PC-3 (cell line): ENCODE results near the gene PARD6B. TPM values are rescaled to one million over a fixed set of nuclear protein-coding genes. Genes with fewer than 3 reads are reported as not detected.
A peak's percentile ranks its signal among the peaks of the same experiment; 100 is the strongest.

ENCODE experiments used
- ATAC-seq: fragments of 200-7000 bp; cut with Tn5 transposase; 2 replicates; pipeline ENCODE4 v1.9.1; 2020; ENCODE audit warnings: mild to moderate bottlenecking, moderate library complexity
- BruUV-seq: library from RNA; stranded (reverse); fragments of 400-500 nt; replicated peaks from 2 replicates; lab custom pipeline; 2021; lab: Mats Ljungman, UMichigan
- CTCF ChIA-PET: fragments of 300-600 bp; sonication (Branson Sonifier 250); formaldehyde crosslinking; loops from one replicate; lab custom pipeline; 2022; ENCODE audit warnings: antibody characterized with exemption; lab: Charles Lee
- POLR2A ChIA-PET: fragments of 300-600 bp; sonication (Branson Sonifier 250); formaldehyde crosslinking; loops from one replicate; lab custom pipeline; 2022; ENCODE audit warnings: antibody characterized with exemption; ENCODE audit not compliant: unreplicated experiment; lab: Charles Lee
- DNase-seq: peaks from one replicate; pipeline ENCODE4 v3.0.0-alpha.2; 2015
- H2AFZ ChIP-seq: fragments of 300-600 bp; sonication (generic); 2 replicates; pipeline ENCODE4 v1.6.0; 2016; ENCODE audit warnings: antibody characterized with exemption, low read length
- H3F3A ChIP-seq: fragments of 300-600 bp; sonication (generic); one replicate; pipeline ENCODE4 v1.6.0; 2017; ENCODE audit warnings: antibody characterized with exemption, low read length, control low read depth, mild to moderate bottlenecking; ENCODE audit not compliant: unreplicated experiment
- H3K27ac ChIP-seq: fragments of 300-600 bp; sonication (generic); 2 replicates; pipeline ENCODE4 v1.5.1; 2016; ENCODE audit warnings: mild to moderate bottlenecking, low read length
- H3K27me3 ChIP-seq: fragments of 300-600 bp; sonication (generic); 2 replicates; pipeline ENCODE4 v1.6.1; 2016; ENCODE audit warnings: low read length, mixed read lengths
- H3K36me3 ChIP-seq: fragments of 300-600 bp; sonication (generic); 2 replicates; pipeline ENCODE4 v1.6.1; 2016; ENCODE audit warnings: low read depth, mixed run types, low read length, mixed read lengths
- H3K4me1 ChIP-seq: fragments of 300-600 bp; sonication (generic); 2 replicates; pipeline ENCODE4 v1.5.1; 2016; ENCODE audit warnings: low read length; ENCODE audit not compliant: insufficient read depth
- H3K4me2 ChIP-seq: fragments of 300-600 bp; sonication (generic); 2 replicates; pipeline ENCODE4 v1.6.0; 2016; ENCODE audit warnings: low read length
- H3K4me3 ChIP-seq: fragments of 300-600 bp; sonication (generic); 2 replicates; pipeline ENCODE4 v1.5.1; 2016; ENCODE audit warnings: mild to moderate bottlenecking, low read length, mixed read lengths
- H3K79me2 ChIP-seq: fragments of 300-600 bp; sonication (generic); 2 replicates; pipeline ENCODE4 v1.6.1; 2017; ENCODE audit warnings: low read length, mixed read lengths
- H3K9ac ChIP-seq: fragments of 300-600 bp; sonication (generic); 2 replicates; pipeline ENCODE4 v1.6.0; 2016; ENCODE audit warnings: mild to moderate bottlenecking, low read length
- H3K9me2 ChIP-seq: fragments of 300-600 bp; sonication (generic); replicated peaks from 2 replicates; pipeline ENCODE4 v1.6.1; 2016; ENCODE audit warnings: mixed run types, low read length, mixed read lengths
- H3K9me3 ChIP-seq: fragments of 300-600 bp; sonication (generic); 2 replicates; pipeline ENCODE4 v1.6.1; 2016; ENCODE audit warnings: low read length, mixed read lengths
- H4K20me1 ChIP-seq: fragments of 300-600 bp; sonication (generic); 2 replicates; pipeline ENCODE4 v1.6.1; 2016; ENCODE audit warnings: low read length, mixed read lengths
- CTCF ChIP-seq: fragments of 300-600 bp; sonication (generic); conservative IDR thresholded peaks from 2 replicates; pipeline ENCODE4 v1.5.1; 2017; ENCODE audit warnings: antibody characterized with exemption, low read depth, mild to moderate bottlenecking, low read length
- EZH2 ChIP-seq: fragments of 300-600 bp; sonication (generic); IDR thresholded peaks from one replicate; pipeline ENCODE4 v1.6.1; 2017; ENCODE audit warnings: antibody characterized with exemption, mild to moderate bottlenecking, low read length; ENCODE audit not compliant: unreplicated experiment
- EZH2phosphoT487 ChIP-seq: fragments of 300-600 bp; sonication (generic); IDR thresholded peaks from 2 replicates; pipeline ENCODE4 v1.6.1; 2018; ENCODE audit warnings: mild to moderate bottlenecking, antibody characterized with exemption, low read length, borderline replicate concordance
- intact Hi-C: fragments of 100-400 bp; cut with micrococcal nuclease; formaldehyde crosslinking; loops from 2 replicates; pipeline ENCODE4 v1.9.0; 2023
- total RNA-seq: library from RNA; depleted of rRNA; stranded (reverse); fragments of >200 nt; gene quantifications from 2 replicates; pipeline ENCODE4 v1.2.3, GENCODE V29; 2014

PARD6B gene
- total RNA-seq, 1 experiment from 2014 or later, result 4.3 TPM

DNA sequence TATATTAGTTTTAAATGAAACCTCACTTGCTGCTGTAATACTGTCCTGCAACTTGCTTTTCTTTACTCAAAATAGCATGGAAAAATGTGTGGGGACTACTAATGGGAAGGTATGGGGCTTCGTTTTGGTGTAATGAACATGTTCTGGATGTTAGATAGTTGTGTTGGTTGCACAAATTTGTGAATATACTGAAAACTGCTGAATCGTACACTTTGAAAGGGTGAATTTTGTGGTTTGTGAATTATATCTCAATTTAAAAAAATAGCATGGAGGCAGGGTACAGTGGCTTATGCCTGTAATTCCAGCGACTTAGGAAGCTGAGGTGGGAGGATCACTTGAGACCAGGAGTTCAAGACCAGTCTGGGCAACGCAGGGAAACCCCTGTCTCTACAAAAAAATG is 65.8 kb downstream of the PARD6B start:
- TF ChIP-seq EZH2, result no peak
- Histone ChIP-seq H3K4me3 (no peak overlapping the region), H3K79me2 (peaks cover 10% of the 10 kb centered on the region; the same call in 1 of the 2 replicates), H3K9ac (no peak overlapping the region), H3K27me3 (no peaks in the 10 kb centered on the region), H3K9me2 (no peaks in the 10 kb centered on the region), H3K4me2 (no peak overlapping the region), H2AFZ (no peak overlapping the region), H3K27ac (no peak overlapping the region), H3K9me3 (no peaks in the 10 kb centered on the region), H3K36me3 (no peaks in the 10 kb centered on the region), H3F3A (no peaks in the 10 kb centered on the region), H3K4me1 (peaks cover 13% of the 10 kb centered on the region; the same call in 1 of the 2 replicates), H4K20me1 (no peaks in the 10 kb centered on the region)
- POLR2A ChIA-PET, result no interaction called here
- ATAC-seq (no peak), DNase-seq (no peak)
- CTCF ChIA-PET, result no interaction called here
- TSS peak; percentile 32 for BruUV-seq
- intact Hi-C loops, result no loop called here

GRCh38 chr20:50798650-50799049 is 67.3 kb downstream of the PARD6B start:
- H3F3A ChIP-seq, result no peaks in the 10 kb centered on the region
- no peak overlapping the region for H3K27ac ChIP-seq
- peaks cover 10% of the 10 kb centered on the region; the same call in 1 of the 2 replicates for H3K79me2 ChIP-seq
- no peaks in the 10 kb centered on the region for H3K9me2 ChIP-seq
- BruUV-seq, result no TSS peak
- peak; percentile 28 for DNase-seq
- ChIA-PET CTCF (no interaction called here), POLR2A (no interaction called here)
- no peaks in the 10 kb centered on the region for H4K20me1 ChIP-seq
- no peak overlapping the region for H3K4me3 ChIP-seq
- H3K4me2 ChIP-seq, result no peak overlapping the region
- H2AFZ ChIP-seq, result no peak overlapping the region
- no peaks in the 10 kb centered on the region for H3K27me3 ChIP-seq
- no peak for TF ChIP-seq CTCF
- no peak for TF ChIP-seq EZH2
- TF ChIP-seq EZH2phosphoT487, result no peak
- no peaks in the 10 kb centered on the region for H3K9me3 ChIP-seq
- ATAC-seq, result no peak
- intact Hi-C loops, result no loop called here
- no peaks in the 10 kb centered on the region for H3K36me3 ChIP-seq
- H3K4me1 ChIP-seq, result peaks cover 13% of the 10 kb centered on the region; the same call in 1 of the 2 replicates
- no peak overlapping the region for H3K9ac ChIP-seq

DNA sequence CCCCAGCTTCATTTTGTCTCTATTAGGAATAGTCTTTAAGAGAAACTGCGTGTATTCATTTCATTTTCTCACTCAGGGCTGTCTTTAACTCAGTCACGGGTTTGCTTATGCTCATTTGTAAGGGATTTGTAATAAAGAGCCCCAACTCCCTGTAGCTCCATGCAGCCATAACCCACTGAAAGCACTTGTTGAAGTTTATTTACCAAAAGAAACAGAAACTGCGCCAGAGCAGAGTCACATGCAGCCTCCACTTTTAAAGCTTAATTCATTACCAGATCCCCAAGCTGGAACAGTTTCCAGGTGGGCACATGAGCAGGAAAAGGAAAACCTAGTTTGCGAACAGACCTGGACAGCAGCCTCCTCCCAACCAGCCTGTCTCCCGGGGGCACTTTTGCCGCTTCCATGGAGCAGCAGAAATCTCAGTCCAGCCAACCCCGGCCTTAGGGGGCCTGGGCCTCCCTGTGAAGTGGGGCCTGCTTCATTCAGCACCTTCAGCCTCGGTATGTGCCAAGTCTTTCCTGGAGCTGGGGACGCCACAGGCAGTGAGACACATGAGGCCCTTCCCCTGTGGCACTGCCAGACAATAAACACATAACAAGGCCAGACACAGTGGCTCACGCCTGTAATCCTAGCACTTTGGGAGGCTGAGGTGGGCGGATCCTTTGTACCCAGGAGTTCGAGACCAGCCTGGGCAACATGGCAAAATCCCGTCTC is 68.0 kb downstream of the PARD6B start:
- Histone ChIP-seq H3K4me1 (peaks cover 10% of the 10 kb centered on the region; the same call in 1 of the 2 replicates), H3F3A (no peaks in the 10 kb centered on the region), H3K36me3 (no peaks in the 10 kb centered on the region), H3K79me2 (peaks cover 10% of the 10 kb centered on the region; the same call in 1 of the 2 replicates), H3K9ac (no peak overlapping the region), H3K4me2 (no peak overlapping the region), H3K27me3 (no peaks in the 10 kb centered on the region), H3K9me3 (no peaks in the 10 kb centered on the region), H3K27ac (no peak overlapping the region), H3K9me2 (no peaks in the 10 kb centered on the region), H3K4me3 (no peak overlapping the region), H2AFZ (no peak overlapping the region), H4K20me1 (no peaks in the 10 kb centered on the region)
- DNase-seq (no peak), ATAC-seq (no peak)
- ChIA-PET CTCF (no interaction called here), POLR2A (no interaction called here)
- no TSS peak for BruUV-seq
- intact Hi-C loops, result no loop called here
- no peak for TF ChIP-seq EZH2
- no peak for TF ChIP-seq EZH2phosphoT487
- TF ChIP-seq CTCF, result no peak
